DMS114 treated with DMSO at 0.1 percent for 48 hours (cell line): Measurements from ENCODE around the gene PNKP.

Source experiments
- DNase-seq: peaks from one replicate; lab custom pipeline; 2025; ENCODE audit not compliant: unreplicated experiment; lab: John Stamatoyannopoulos, UW

The PNKP gene

DNA sequence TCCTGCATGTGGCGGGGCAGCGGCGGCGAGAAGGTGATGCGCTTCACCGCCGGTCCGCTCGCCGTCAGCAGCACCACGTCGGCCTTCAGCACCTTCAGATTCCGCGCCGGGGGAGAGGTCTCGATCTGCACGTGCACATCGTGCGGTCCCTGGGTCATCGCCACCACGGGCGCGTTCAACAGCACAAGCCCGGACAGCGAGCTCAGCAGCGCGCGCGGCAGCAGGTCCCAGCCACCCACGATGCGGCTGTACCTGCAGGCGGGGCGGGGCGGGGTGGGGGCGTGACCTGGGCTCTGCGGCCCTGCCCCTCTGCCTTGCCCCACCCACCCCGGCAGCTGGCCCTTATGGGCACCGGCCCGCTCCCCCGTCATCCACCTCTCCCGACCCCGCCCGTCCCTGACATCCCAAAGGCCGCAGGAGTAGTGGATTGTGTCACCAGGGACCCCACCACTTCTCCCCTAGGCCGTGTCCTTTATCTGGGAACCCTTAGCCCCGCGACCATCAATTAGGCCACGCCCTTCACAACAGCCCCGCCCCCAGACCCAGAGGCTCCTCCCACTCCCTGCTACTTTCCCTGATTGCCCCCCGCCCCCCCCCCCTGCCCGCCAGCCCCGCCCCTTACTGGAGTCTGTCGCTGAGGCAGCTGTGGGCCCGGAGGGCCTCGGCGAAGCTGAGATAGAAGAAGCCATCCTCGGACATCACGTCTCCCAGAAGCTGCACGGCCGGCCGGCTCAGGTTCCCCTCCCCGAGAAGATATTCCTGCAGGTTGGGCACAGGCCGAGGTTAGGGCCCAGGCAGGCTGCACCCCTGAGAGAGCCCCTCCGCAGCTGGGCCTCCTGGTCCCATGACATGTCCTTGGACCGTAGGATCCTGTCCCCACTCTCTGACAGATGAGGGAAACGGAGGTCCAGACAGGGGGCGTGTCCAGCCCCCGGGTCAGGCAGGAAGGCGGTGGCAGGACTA lies 23.3 kb upstream of the PNKP start:
- no peak for DNase-seq

DNA sequence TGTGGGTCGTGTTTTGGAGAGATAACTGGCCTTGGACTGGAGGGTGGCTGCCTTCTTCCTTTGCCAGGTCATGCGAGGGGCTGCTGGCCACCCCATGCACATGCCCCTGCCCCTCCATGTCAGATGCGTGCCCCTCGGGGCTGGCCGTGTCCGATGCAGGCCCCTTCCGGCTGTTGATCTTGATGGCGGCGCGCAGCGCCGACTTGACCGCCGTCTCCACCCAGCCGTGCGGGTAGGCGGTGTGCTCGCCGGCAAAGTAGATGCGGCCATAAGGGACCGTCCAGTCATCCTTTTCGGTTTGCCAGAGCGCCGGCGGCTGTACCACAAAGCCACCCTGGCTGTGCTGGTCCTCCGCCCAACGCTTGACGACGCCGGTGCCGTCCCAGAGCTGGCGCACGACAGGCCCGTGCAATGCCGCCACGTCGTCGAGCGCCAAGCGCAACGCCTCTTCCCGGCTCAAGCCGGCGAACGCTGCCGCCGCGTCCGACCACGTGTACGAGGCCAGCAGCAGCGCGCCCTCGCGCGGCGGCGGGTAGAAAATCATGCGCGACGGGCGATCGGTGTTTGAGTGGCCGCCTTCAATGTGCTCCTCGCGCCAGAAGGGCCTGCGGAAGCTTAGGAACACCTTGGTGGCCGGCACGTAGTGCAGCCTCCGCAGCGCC lies 22.4 kb upstream of the PNKP start:
- DNase-seq: no peak

- DNase-seq: no peak
Observed at GRCh38 chr19:49889038-49889686, 21.8 kb upstream of the PNKP start.

- DNase-seq: no peak
Observed at GRCh38 chr19:49888510-49888824, 21.1 kb upstream of the PNKP start.

DNA sequence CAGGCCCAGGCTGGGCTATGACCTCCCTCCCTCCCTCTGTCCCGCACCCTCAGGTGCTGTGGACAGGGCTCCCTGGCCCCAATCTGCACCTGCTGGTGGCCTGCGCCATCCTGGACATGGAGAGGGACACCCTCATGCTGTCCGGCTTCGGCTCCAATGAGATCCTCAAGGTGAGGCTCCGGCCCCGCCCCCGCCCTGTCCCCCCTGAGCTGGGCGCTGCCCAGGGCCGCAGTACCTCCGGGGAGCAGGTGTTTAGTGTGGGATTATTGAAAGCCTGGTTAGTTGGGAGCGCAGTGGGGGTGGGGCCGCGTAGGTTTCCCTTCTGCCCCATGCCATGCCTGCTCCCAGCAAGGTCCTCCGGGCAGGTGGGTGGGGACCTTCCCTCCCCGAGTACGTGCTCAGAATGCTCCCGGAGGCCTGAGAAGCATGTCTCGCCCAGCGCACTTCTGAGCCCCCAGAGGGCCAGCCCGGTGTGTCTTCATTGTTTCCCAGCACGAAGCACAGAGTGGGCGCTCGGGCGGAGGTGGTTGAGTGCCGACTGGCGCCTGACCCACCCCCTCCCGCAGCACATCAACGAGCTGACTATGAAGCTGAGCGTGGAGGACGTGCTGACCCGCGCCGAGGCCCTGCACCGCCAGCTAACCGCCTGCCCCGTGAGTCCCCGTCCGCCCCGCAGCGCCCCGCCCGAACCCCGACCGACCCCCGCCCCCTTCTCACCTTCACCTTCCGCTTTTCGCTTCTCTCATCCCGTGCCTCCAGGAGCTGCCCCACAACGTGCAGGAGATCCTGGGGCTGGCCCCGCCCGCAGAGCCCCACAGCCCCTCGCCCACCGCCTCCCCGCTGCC lies 20.5 kb upstream of the PNKP start:
- no peak for DNase-seq

- no peak for DNase-seq
Observed at GRCh38 chr19:49887037-49887664, 19.8 kb upstream of the PNKP start.

- DNase-seq: no peak
Observed at GRCh38 chr19:49884760-49885159, 17.4 kb upstream of the PNKP start.

GRCh38 chr19:49884109-49884508 lies 16.7 kb upstream of the PNKP start:
- DNase-seq: no peak

- DNase-seq: no peak
Observed at GRCh38 chr19:49883094-49883493, 15.7 kb upstream of the PNKP start.

- DNase-seq: no peak
Observed at GRCh38 chr19:49882643-49883042, 15.3 kb upstream of the PNKP start.

DNA sequence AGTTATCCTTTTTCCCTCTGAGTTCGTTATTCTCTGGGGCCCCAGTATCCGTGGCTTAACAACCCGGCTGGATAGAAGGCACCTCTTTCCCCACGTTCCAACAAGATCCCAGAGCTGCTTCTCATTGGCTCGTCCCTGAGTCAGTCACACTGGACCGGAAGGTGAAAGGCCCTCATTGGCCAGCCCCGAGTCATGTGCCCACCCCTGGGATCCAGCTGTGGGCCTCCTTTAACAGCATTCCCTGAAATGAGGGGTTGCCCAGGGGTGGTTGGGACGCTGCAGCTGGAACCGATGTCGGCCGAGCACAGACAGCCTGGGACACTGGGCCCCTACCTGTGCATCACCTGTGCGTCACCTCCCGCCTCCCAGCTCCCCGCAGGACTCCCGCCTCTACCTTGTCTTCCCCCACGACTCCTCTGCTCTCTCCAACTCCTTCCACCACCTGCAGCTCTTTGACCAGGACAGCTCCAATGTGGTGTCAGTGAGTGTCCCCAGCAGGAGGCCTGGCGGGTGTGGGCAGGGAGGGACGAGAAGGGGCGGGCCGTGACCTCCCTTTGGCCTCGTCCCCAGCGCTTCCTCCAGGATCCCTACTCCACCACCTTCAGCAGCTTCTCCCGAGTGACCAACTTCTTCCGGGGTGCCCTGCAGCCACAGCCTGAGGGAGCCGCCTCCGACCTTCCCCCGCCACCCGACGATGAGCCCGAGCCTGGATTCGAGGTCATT lies 14.5 kb upstream of the PNKP start:
- no peak for DNase-seq

DNA sequence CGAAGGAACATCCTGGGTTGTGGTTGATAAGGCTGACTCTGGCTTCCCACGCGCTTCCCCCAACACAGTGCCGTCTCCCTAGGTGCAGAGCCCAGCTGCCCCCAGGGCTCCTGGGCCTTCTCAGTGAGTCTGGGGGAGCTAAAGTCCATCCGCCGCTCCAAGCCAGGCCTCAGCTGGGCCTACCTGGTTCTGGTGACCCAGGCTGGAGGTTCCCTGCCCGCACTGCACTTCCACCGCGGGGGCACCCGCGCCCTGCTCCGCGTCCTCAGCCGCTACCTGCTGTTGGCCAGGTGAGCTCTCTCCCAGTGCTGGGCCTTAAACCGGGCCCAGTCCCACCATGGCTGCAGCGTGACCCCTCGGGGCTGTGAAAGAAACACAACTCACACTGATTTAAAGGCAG lies 13.8 kb upstream of the PNKP start:
- DNase-seq: no peak

DNA sequence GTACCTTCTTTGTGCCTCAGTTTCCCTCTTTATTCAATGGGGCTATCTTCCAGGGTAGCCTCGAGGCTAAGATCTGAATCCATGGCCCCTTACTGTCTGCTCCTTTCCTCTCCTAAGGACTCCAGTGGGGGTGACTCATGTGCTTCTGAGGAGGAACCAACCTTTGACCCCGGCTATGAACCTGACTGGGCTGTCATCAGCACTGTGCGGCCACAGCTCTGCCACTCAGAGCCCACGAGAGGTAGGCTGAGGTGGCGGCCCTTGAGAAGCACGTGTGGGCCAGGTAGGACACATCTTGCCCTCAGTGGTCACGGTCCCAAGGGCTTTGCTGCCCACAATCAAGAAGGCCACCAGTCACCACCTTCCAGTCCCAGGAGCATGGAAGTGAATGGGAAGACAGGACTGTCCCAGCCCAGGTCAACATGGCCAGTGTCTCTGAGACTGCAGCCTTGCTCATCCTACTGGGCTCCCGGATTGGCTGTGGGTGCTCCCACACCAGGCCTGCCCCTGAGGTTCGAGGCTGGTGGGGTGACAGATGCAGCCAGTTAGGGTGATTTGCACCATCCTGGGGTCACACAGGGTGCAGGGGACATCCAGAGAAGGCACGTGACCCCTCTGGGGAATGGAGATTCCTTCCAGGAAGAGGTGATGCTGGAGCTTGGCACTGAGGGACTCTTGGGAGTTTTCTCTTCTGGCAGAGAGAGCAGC lies 12.9 kb upstream of the PNKP start:
- DNase-seq: no peak

DNA sequence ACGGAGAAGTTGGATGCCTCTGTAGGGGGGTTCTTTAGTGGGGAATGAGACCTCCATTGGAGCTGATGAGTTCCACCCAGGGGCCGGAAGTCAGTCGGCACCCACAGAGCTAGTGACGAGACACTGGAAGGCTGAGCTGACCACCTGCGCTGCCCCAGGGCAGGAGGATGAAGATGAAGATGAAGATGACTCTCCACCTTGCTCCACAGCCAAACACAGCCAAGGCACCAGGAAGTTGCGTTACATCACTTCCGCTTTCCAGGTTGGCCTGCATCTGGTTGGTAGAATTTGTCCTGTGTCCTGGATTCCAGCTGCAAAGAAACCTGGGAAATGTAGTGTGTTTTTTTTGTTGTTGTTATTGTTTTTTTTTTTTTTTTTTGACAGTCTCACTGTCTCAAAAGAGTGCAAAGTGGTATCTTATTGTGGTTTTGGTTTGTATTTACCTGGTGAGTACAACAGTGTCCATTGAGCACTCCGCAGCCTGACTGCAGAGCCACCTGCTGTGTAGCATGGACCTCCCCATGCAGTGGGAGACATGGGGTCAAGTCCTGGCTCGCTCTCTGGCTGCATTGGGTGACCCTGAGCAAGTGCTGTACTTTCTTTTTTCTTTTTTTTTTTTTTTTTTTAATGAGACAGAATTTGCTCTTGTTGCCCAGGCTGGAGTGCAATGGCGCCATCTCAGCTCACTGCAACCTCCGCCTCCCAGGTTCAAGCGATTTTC lies 12.0 kb upstream of the PNKP start:
- no peak for DNase-seq

GRCh38 chr19:49878744-49879070 lies 11.3 kb upstream of the PNKP start:
- DNase-seq: no peak

DNA sequence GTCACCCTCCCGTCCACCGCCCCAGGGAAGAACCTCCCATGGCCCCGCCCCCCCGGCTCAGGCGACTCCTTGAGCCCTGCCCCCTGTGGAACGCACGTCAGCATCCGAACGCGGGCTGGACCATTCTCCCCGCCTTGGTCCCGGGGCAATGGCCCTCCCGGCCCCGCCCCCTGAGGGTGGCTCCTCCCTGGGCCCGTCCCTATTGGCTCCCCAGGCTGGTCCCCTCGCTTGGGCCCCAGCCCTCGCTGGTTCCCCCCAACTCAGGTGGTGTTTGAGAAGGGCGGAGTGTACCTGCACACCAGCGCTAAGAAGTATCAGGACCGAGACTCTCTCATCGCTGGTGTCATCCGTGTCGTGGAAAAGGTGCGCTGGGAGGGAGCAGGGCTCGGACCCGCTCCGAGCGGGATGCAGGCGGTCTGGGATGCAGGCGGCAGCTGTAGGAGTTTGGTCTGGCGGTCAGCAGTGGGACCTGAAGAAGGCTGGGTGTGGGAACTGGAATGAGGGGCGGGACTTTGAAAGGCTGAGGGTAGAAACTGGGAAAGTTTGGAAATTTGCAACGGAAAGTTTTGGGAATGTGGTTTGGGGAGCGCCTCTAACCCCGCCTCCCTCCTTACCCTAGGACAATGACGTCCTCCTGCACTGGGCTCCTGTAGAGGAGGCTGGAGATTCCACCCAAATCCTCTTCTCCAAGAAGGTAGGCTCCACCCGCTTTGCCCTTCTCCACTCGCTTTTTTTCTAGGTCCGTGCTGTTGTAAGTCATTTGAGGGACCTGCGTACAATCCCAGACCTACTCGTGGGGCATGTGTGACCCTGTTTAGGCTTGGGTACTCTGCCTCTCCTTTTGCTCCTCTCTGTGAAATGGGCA lies 10.7 kb upstream of the PNKP start:
- DNase-seq: peak; percentile 84

DNA sequence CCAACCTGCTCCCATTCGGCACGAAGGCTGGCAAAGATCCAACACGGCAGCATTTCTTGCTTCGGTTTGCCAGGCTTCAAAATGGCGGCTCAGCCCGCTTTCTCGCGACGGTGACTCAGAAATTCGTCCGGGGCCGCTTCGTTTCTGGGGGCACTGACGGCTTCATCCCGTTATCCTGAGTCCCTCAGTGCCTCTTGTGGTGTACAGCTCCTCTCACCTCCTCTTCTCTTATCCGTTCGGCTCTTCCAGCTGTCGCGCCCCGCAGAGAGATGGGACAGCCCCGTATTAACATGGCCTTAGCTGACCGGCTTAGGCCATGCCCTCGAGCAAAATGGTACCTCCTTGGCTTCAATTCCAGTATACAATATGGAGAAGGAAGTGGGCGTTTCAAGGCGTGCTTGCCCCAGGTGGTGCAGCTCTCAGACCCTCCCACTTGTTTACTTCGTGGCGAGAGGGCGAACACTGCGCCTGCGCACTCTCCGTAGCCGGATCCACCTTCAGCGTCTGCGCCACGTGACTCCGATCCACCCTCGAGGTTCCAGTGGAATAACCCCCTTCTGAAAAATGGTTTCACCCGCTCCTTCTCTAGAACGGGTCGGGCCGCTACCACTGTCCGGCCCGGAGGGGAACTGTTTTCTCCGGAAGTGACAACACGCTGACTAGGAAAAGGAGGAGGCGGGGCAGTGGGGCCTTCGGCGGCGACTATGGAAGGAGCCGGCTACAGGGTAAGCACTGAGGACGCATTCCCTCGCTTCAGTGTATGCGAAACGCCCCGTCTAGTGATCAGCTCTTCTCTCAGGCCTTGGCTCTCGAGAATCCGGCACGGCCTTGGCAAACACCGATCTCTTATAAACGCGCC lies 9.9 kb upstream of the PNKP start, which contains the start of the genes AKT1S1 and TBC1D17:
AKT1S1 (minus strand) TSS at position 336 of the 859 bp plus-strand sequence. CDS start 4,060 bp downstream, outside the sequence.
TBC1D17 (plus strand) TSS at position 683 of the 859 bp plus-strand sequence; CDS start at position 705, 22 bp downstream.
- DNase-seq: peak; percentile 99
